Measurements from ENCODE around the gene ALG11. TPM values are rescaled to one million over a fixed set of nuclear protein-coding genes. Genes with fewer than 3 reads are reported as not detected.

The ALG11 gene
- total RNA-seq, 1 experiment from 2014 or later = 30.9 TPM

GRCh38 chr13:51977625-51978024 is 34.6 kb upstream of the ALG11 start:
- Histone ChIP-seq H3K4me1 (ENCODE audit: insufficient read depth, low read length, poor library complexity, severe bottlenecking) (no peaks in the 10 kb centered on the region), H3K9me3 (ENCODE audit: low read depth, low read length, poor library complexity, severe bottlenecking) (no peaks in the 10 kb centered on the region), H3K4me3 (ENCODE audit: low read depth, low read length, poor library complexity, severe bottlenecking) (no peak overlapping the region), H3K27me3 (replicated peaks; ENCODE audit: insufficient read depth, low read depth, low read length, poor library complexity) (no peaks in the 10 kb centered on the region), H3K36me3 (ENCODE audit: insufficient read depth, low read length, poor library complexity, severe bottlenecking) (no peaks in the 10 kb centered on the region), H3K27ac (ENCODE audit: low read depth, low read length, poor library complexity, severe bottlenecking) (no peak overlapping the region)
- DNase-seq (ENCODE audit: low spot score) = no peak
- intact Hi-C loops (cut with micrococcal nuclease; ENCODE audit: unreplicated experiment) = no loop called here
- TF ChIP-seq EZH2 (IDR thresholded peaks at IDR 0.05; ENCODE audit: borderline replicate concordance, low read depth, low read length, poor library complexity, severe bottlenecking) (no peak), CTCF (conservative IDR thresholded peaks at IDR 0.05; ENCODE audit: low read depth, low read length) (no peak)
- no TSS peak for BruUV-seq (replicated peaks)
- ChIA-PET CTCF (no interaction called here), POLR2A (ENCODE audit: low non-redundant PET) (interaction anchor here (0.7 kb wide), 1 partner anchor 147 kb away, joined by 7 read pairs; no protein-coding TSS in a partner anchor)

- POLR2A ChIA-PET (ENCODE audit: low non-redundant PET) = no interaction called here
Observed at GRCh38 chr13:51978796-51979556, 33.2 kb upstream of the ALG11 start.

GRCh38 chr13:51980908-51981307 is 31.3 kb upstream of the ALG11 start:
- TF ChIP-seq CTCF (conservative IDR thresholded peaks at IDR 0.05; ENCODE audit: low read depth, low read length) = no peak
- TF ChIP-seq EZH2 (IDR thresholded peaks at IDR 0.05; ENCODE audit: borderline replicate concordance, low read depth, low read length, poor library complexity, severe bottlenecking) = no peak
- Histone ChIP-seq H3K27me3 (replicated peaks; ENCODE audit: insufficient read depth, low read depth, low read length, poor library complexity) (no peaks in the 10 kb centered on the region), H3K27ac (ENCODE audit: low read depth, low read length, poor library complexity, severe bottlenecking) (no peak overlapping the region), H3K36me3 (ENCODE audit: insufficient read depth, low read length, poor library complexity, severe bottlenecking) (no peaks in the 10 kb centered on the region), H3K4me3 (ENCODE audit: low read depth, low read length, poor library complexity, severe bottlenecking) (no peak overlapping the region), H3K4me1 (ENCODE audit: insufficient read depth, low read length, poor library complexity, severe bottlenecking) (no peaks in the 10 kb centered on the region), H3K9me3 (ENCODE audit: low read depth, low read length, poor library complexity, severe bottlenecking) (no peaks in the 10 kb centered on the region)
- CTCF ChIA-PET = no interaction called here
- POLR2A ChIA-PET (ENCODE audit: low non-redundant PET) = no interaction called here
- intact Hi-C loops (cut with micrococcal nuclease; ENCODE audit: unreplicated experiment) = no loop called here
- BruUV-seq (replicated peaks) = no TSS peak
- DNase-seq (ENCODE audit: low spot score) = no peak

More at GRCh38 chr13:51978796-51979556, 33.2 kb upstream of the ALG11 start:
- H3K36me3 ChIP-seq (ENCODE audit: insufficient read depth, low read length, poor library complexity, severe bottlenecking) = no peaks in the 10 kb centered on the region
- H3K27ac ChIP-seq (ENCODE audit: low read depth, low read length, poor library complexity, severe bottlenecking) = no peak overlapping the region
- no peaks in the 10 kb centered on the region for H3K4me1 ChIP-seq (ENCODE audit: insufficient read depth, low read length, poor library complexity, severe bottlenecking)
- no peaks in the 10 kb centered on the region for H3K9me3 ChIP-seq (ENCODE audit: low read depth, low read length, poor library complexity, severe bottlenecking)
- BruUV-seq (replicated peaks) = no TSS peak
- no peak for TF ChIP-seq CTCF (conservative IDR thresholded peaks at IDR 0.05; ENCODE audit: low read depth, low read length)
- TF ChIP-seq EZH2 (IDR thresholded peaks at IDR 0.05; ENCODE audit: borderline replicate concordance, low read depth, low read length, poor library complexity, severe bottlenecking) = no peak
- H3K27me3 ChIP-seq (replicated peaks; ENCODE audit: insufficient read depth, low read depth, low read length, poor library complexity) = no peaks in the 10 kb centered on the region
- DNase-seq (ENCODE audit: low spot score) = no peak
- intact Hi-C loops (cut with micrococcal nuclease; ENCODE audit: unreplicated experiment) = no loop called here
- no peak overlapping the region for H3K4me3 ChIP-seq (ENCODE audit: low read depth, low read length, poor library complexity, severe bottlenecking)
- CTCF ChIA-PET = interaction anchor here (0.5 kb wide), 1 partner anchor 42 kb away, joined by 5 read pairs; no protein-coding TSS in a partner anchor

Data from A673 (cell line).